Heart left ventricle (tissue), 16 donors: ENCODE data around the gene MIB2. TPM values are rescaled to one million over a fixed set of nuclear protein-coding genes. Genes with fewer than 3 reads are reported as not detected.

ENCODE experiments used
- ATAC-seq, 4 donors: fragments of 200-7000 bp; cut with Tn5 transposase; one replicate each; pipeline ENCODE4 v1.9.1; 2020 to 2022; ENCODE audit warnings: moderate library complexity in 4 of 4, mild to moderate bottlenecking in 3 of 4, moderate number of reproducible peaks in 1 of 4
- DNase-seq, 5 donors: peaks; one replicate each; pipeline ENCODE4 v3.0.0-alpha.2; 2020
- H3K27ac ChIP-seq, 12 donors: fragments of 200-600 bp; sonication (generic) in 4 of 12; one replicate each; pipeline versions ENCODE4 v1.5.0 to v1.8.0; 2016 to 2022; ENCODE audit warnings: mild to moderate bottlenecking in 2 of 12
- H3K27me3 ChIP-seq, 9 donors: fragments of 200-600 bp; sonication (generic) in 2 of 9; one replicate each; pipeline versions ENCODE4 v1.5.1 to v1.8.0; 2016 to 2022; ENCODE audit warnings: mild to moderate bottlenecking in 3 of 9
- H3K36me3 ChIP-seq, 9 donors: fragments of 200-600 bp; sonication (generic) in 2 of 9; one replicate each; pipeline versions ENCODE4 v1.5.0 to v1.8.0; 2018 to 2022; ENCODE audit warnings: mild to moderate bottlenecking in 2 of 9
- H3K4me1 ChIP-seq, 12 donors: fragments of 200-600 bp; sonication (generic) in 4 of 12; one replicate each; pipeline versions ENCODE4 v1.5.0 to v1.8.0; 2016 to 2022; ENCODE audit warnings: mild to moderate bottlenecking in 3 of 12
- H3K4me3 ChIP-seq, 12 donors: fragments of 200-600 bp; sonication (generic) in 4 of 12; one replicate each; pipeline versions ENCODE4 v1.5.0 to v1.8.0; 2017 to 2022; ENCODE audit warnings: mild to moderate bottlenecking in 9 of 12, moderate library complexity in 4 of 12
- H3K9me3 ChIP-seq, 12 donors: fragments of 200-600 bp; sonication (generic) in 4 of 12; one replicate each; pipeline versions ENCODE4 v1.5.0 to v1.8.0; 2016 to 2022; ENCODE audit warnings: mild to moderate bottlenecking in 1 of 12
- POLR2A ChIP-seq, 2 donors: fragments of 450-650 bp; IDR thresholded peaks; one replicate each; pipeline ENCODE4 v1.6.1; 2017; ENCODE audit warnings: antibody characterized with exemption in 2 of 2, mild to moderate bottlenecking in 2 of 2, moderate library complexity in 2 of 2
- WGBS, 4 donors: extraction: QIAGEN DNeasy Blood & Tissue Kit in 2 of 4; methylation state at CpG; one replicate each; pipeline versions ENCODE4 v1.1.5 to v1.1.7; 2013 to 2018; 5-methylcytosine and 5-hydroxymethylcytosine counted together
- intact Hi-C, 10 donors: fragments of 100-400 bp; cut with DNase I; formaldehyde crosslinking; loops; one replicate each; pipeline versions ENCODE4 v1.11.1 to v1.14.2; 2022
- polyA plus RNA-seq, 2 donors: library from polyadenylated mRNA; stranded (reverse); fragments of 200-250 nt; gene quantifications; one replicate each; pipeline ENCODE4 v1.2.3, GENCODE V29; 2013
- total RNA-seq, 9 donors: library from RNA; depleted of rRNA in 2 of 9; stranded (reverse); fragments of >200 nt in 2 of 9; fragmentation: NEBNext Ultra II Directional in 3 of 9; extraction: Animal tissue kit (Norgen Biotek cat#: 25700) in 3 of 9; gene quantifications; one replicate each; pipeline versions ENCODE4 v1.1.0 to v1.2.4, GENCODE V29; 2016 to 2023
- TF ChIP-seq, protein P1 (sequence below), 12 donors: fragments of 200-600 bp; sonication (generic) in 4 of 12; IDR thresholded peaks; one replicate each; pipeline versions ENCODE4 v1.5.0 to v1.8.0; 2018 to 2022; ENCODE audit warnings: antibody characterized with exemption in 12 of 12, mild to moderate bottlenecking in 5 of 12
- donor health status: ischemic (EF 13 %, LVEDD 7.1; RV severe dilation, severe dysfunction).
- donor health status: healthy with polysubstance abuse.
- donor health status: DM: no; HTN: yes; CAD: no.
- donor health status: DM: no; HTN: no; CAD: no.
- donor health status: ischemic (EF 25% LVEDD 6.9; RV normal size, moderate dysfunction).
- donor health status: ischemic (EF 25% LVEDD 5.7; RV mildly dilated, moderate dysfunction).
- donor health status: healthy.
- donor health status: DM: yes; HTN: yes; CAD: no.
- donor health status: ischemic (EF 35%, LVEDD 5.7; RV mildly dilated, moderate dysfunction).
- donor health status: nonischemic (EF 11% LVEDD 7.7; RV severe dilation, severe dysfunction).
- donor health status: DM: yes; HTN: yes; CAD: no.
- donor health status: PGD.
- donor health status: ischemic (EF 29% LVEDD 5.4; RV normal size, mild dysfunction).
- donor health status: nonischemic (EF 23%, LVEDD 6.1; RV moderate dilation, normal function).

Gene MIB2
- total and polyA plus RNA-seq, 11 donors, result 40.7 to 121 (median 76.3) TPM

DNA sequence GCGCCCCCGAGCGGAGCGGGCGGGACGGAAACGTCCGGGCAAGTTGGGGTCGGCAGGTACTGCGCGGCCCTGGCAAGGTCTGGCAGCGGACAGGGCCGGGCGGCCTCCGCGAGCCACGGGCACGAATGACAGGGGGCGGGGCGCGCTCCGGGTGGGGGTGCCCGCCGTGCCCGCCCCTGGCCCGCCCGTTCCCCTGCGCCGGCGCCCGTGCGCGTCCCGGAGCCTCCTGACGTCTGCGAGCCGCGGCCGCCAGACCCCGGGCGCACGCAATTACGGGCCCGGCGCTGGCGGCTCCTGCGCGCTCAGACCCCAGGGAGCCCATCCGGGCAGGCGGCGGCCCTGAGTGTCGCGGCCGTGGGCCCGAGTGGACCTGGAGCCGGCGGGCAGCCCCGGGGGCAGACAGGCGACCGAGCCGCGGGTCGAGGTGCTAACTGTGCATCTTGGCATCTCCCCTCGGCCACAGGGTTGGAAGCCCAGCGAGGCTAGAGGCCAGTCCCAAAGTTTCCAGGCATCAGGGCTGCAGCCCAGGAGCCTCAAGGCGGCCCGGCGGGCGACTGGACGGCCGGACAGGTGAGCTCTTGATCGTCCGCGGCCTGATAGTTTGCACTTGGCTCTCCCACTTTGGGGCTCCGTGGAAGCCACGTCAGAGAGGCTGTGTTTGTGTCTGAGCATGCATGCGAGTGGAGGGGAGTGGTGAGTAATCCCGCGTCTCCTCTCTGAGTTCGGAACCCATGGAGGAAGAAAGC is 918 bp downstream of the MIB2 start:
- Histone ChIP-seq H3K36me3 (peaks cover 0 to 19% (median 7%) of the 10 kb centered on the region in 9 donors), H3K9me3 (no peaks in the 10 kb centered on the region), H3K4me3 (peak overlapping the region; percentile 81 to 100 (median 97)), H3K27ac (peak overlapping the region; percentile 99 to 100 (median 100)), H3K4me1 (peaks cover 7 to 52% (median 38%) of the 10 kb centered on the region in 12 donors), H3K27me3 (no peaks in the 10 kb centered on the region)
- DNase-seq (peak in 4 of 5 donors; percentile 58 to 74 (median 68)), ATAC-seq (peak in 2 of 4 donors; percentile 23 to 29)
- intact Hi-C loops, result loop anchor here in 1 of 10 donors (10.0 kb wide), 2 partner anchors 101 to 501 kb away; partner anchors contain the start of genes ATAD3A and C1orf159
- WGBS, 4 donors, result 4 to 24% (median 5%) methylated on average over 15 to 80 of the region's 80 CpGs
- TF ChIP-seq POLR2A (IDR thresholded peaks at IDR 0.05), result no peak
- TF ChIP-seq, protein P1, sequence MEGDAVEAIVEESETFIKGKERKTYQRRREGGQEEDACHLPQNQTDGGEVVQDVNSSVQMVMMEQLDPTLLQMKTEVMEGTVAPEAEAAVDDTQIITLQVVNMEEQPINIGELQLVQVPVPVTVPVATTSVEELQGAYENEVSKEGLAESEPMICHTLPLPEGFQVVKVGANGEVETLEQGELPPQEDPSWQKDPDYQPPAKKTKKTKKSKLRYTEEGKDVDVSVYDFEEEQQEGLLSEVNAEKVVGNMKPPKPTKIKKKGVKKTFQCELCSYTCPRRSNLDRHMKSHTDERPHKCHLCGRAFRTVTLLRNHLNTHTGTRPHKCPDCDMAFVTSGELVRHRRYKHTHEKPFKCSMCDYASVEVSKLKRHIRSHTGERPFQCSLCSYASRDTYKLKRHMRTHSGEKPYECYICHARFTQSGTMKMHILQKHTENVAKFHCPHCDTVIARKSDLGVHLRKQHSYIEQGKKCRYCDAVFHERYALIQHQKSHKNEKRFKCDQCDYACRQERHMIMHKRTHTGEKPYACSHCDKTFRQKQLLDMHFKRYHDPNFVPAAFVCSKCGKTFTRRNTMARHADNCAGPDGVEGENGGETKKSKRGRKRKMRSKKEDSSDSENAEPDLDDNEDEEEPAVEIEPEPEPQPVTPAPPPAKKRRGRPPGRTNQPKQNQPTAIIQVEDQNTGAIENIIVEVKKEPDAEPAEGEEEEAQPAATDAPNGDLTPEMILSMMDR (IDR thresholded peaks at IDR 0.05), result no peak

DNA sequence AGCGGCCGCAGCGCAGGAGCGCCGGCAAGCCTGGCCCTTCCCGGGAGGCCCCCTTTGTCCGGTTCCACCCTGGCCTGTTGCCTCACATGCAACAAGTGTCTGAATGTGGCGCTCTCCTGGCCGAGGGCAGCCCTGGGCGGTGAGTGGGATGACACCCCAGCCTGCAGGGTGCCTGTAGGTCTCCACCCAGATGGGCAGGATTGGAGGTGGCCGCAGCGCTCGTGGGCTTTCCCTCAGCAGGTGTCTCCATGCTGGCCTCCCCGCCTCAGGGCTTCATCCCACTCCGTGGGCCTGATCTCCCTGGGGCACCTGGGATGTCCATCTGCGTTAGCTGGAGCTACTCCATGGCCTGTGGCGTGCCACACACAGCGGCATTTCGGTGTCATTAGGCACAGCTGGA is 1.5 kb downstream of the MIB2 start:
- no peak for ATAC-seq
- intact Hi-C loops, result loop anchor here in 1 of 10 donors (10.0 kb wide), 2 partner anchors 102 to 502 kb away; partner anchors contain the start of genes ATAD3A and C1orf159

DNA sequence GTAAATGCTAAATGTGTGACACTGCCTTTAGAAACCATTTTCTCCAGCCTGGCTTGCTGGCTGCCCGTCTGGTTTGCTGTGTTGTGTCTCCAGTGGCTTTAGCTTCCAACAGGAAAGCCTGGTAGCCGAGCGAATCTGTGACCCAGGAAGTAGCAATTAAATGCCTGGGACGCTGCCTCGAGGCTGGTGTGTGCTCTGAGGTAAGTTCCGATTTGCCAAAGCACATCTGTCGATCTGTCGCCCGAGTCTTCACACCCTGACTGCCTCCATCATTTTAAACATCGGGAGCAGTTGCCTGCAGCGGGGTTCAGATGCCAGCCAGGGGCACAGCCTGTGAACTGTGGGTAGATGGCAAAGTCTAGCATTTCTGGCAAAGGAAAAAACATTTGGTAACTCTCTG is 2.2 kb downstream of the MIB2 start:
- 80 to 93% (median 85%) methylated on average over 11 of the region's 11 CpGs for WGBS, 4 donors
- peaks cover 7 to 62% (median 41%) of the 10 kb centered on the region in 12 donors for H3K4me1 ChIP-seq

More for the DNA sequence above, 1.5 kb downstream of the MIB2 start:
- Histone ChIP-seq H3K27ac (peak overlapping the region in 7 of 12 donors; percentile 99 to 100 (median 100)), H3K9me3 (no peaks in the 10 kb centered on the region), H3K27me3 (no peaks in the 10 kb centered on the region), H3K4me3 (peak overlapping the region; percentile 81 to 100 (median 97)), H3K4me1 (peaks cover 7 to 57% (median 41%) of the 10 kb centered on the region in 12 donors), H3K36me3 (peaks cover 0 to 19% (median 7%) of the 10 kb centered on the region in 9 donors)
- 77 to 89% (median 81%) methylated on average over 13 to 19 of the region's 19 CpGs for WGBS, 4 donors
- peak in 3 of 5 donors; percentile 30 to 54 (median 31) for DNase-seq
- TF ChIP-seq POLR2A (IDR thresholded peaks at IDR 0.05), result no peak
- TF ChIP-seq, protein P1 (IDR thresholded peaks at IDR 0.05), result no peak

More for the DNA sequence above, 2.2 kb downstream of the MIB2 start:
- peaks cover 0 to 19% (median 7%) of the 10 kb centered on the region in 9 donors for H3K36me3 ChIP-seq
- DNase-seq (peak in 2 of 5 donors; percentile 3 to 15), ATAC-seq (no peak)
- no peaks in the 10 kb centered on the region for H3K9me3 ChIP-seq
- no peak overlapping the region for H3K27ac ChIP-seq
- intact Hi-C loops, result loop anchor here in 1 of 10 donors (10.0 kb wide), 2 partner anchors 103 to 503 kb away; partner anchors contain the start of genes ATAD3A and C1orf159
- no peaks in the 10 kb centered on the region for H3K27me3 ChIP-seq
- TF ChIP-seq POLR2A (IDR thresholded peaks at IDR 0.05), result no peak
- TF ChIP-seq, protein P1 (IDR thresholded peaks at IDR 0.05), result no peak
- H3K4me3 ChIP-seq, result peak overlapping the region in 2 of 12 donors; percentile 90 to 100
